ENCODE results near the gene TFAP2A. TPM values are rescaled to one million over a fixed set of nuclear protein-coding genes. Genes with fewer than 3 reads are reported as not detected.

TFAP2A gene
- total RNA-seq, 1 donor from 2014 or later, result 0.21 TPM

GRCh38 chr6:10386756-10387654, 27.9 kb downstream of the TFAP2A start:
- no peak for DNase-seq (ENCODE audit: low spot score in 2 of 2)
- peaks cover 3% of the 10 kb centered on the region in 2 donors for H3K4me1 ChIP-seq
- H3K9me3 ChIP-seq, result no peaks in the 10 kb centered on the region
- H3K27me3 ChIP-seq, result peaks cover 47% of the 10 kb centered on the region
- H3K27ac ChIP-seq, result no peak overlapping the region
- TF ChIP-seq CTCF (IDR thresholded peaks at IDR 0.05), result no peak
- intact Hi-C loops (cut with DNase I), result no loop called here
- H3K36me3 ChIP-seq, result no peaks in the 10 kb centered on the region
- H3K4me3 ChIP-seq, result no peak overlapping the region

- no peaks in the 10 kb centered on the region for H3K9me3 ChIP-seq
- TF ChIP-seq CTCF (IDR thresholded peaks at IDR 0.05), result no peak
- H3K27me3 ChIP-seq, result peaks cover 49% of the 10 kb centered on the region
- H3K36me3 ChIP-seq, result no peaks in the 10 kb centered on the region
- DNase-seq (ENCODE audit: low spot score in 2 of 2), result no peak
- peaks cover 3% of the 10 kb centered on the region in 2 donors for H3K4me1 ChIP-seq
- H3K4me3 ChIP-seq, result no peak overlapping the region
- no peak overlapping the region for H3K27ac ChIP-seq
- intact Hi-C loops (cut with DNase I), result no loop called here
Observed at GRCh38 chr6:10386220-10386619, 28.7 kb downstream of the TFAP2A start.

GRCh38 chr6:10385524-10386132, 29.2 kb downstream of the TFAP2A start:
- H3K27me3 ChIP-seq, result peaks cover 47% of the 10 kb centered on the region
- H3K27ac ChIP-seq, result no peak overlapping the region
- H3K9me3 ChIP-seq, result no peaks in the 10 kb centered on the region

GRCh38 chr6:10384610-10385523, 30.0 kb downstream of the TFAP2A start:
- intact Hi-C loops (cut with DNase I), result no loop called here
- Histone ChIP-seq H3K27me3 (peaks cover 39% of the 10 kb centered on the region), H3K27ac (no peak overlapping the region), H3K4me1 (peaks cover 3% of the 10 kb centered on the region in 2 donors), H3K36me3 (no peaks in the 10 kb centered on the region), H3K4me3 (no peak overlapping the region), H3K9me3 (no peaks in the 10 kb centered on the region)
- DNase-seq (ENCODE audit: low spot score in 2 of 2), result no peak
- TF ChIP-seq CTCF (IDR thresholded peaks at IDR 0.05), result no peak

More at GRCh38 chr6:10385524-10386132, 29.2 kb downstream of the TFAP2A start:
- no peak for TF ChIP-seq CTCF (IDR thresholded peaks at IDR 0.05)
- H3K4me3 ChIP-seq, result no peak overlapping the region
- no peaks in the 10 kb centered on the region for H3K36me3 ChIP-seq
- intact Hi-C loops (cut with DNase I), result no loop called here
- DNase-seq (ENCODE audit: low spot score in 2 of 2), result no peak
- H3K4me1 ChIP-seq, result peaks cover 3% of the 10 kb centered on the region in 2 donors

- no peaks in the 10 kb centered on the region for H3K9me3 ChIP-seq
- H3K27me3 ChIP-seq, result peaks cover 32% of the 10 kb centered on the region
- intact Hi-C loops (cut with DNase I), result no loop called here
- no peak for TF ChIP-seq CTCF (IDR thresholded peaks at IDR 0.05)
- H3K36me3 ChIP-seq, result no peaks in the 10 kb centered on the region
- no peak for DNase-seq (ENCODE audit: low spot score in 2 of 2)
- H3K27ac ChIP-seq, result no peak overlapping the region
- no peak overlapping the region for H3K4me3 ChIP-seq
- peaks cover 3% of the 10 kb centered on the region in 2 donors for H3K4me1 ChIP-seq
Observed at GRCh38 chr6:10384091-10384609, 30.7 kb downstream of the TFAP2A start.
